ENCODE results near the gene MRM2.

DNA sequence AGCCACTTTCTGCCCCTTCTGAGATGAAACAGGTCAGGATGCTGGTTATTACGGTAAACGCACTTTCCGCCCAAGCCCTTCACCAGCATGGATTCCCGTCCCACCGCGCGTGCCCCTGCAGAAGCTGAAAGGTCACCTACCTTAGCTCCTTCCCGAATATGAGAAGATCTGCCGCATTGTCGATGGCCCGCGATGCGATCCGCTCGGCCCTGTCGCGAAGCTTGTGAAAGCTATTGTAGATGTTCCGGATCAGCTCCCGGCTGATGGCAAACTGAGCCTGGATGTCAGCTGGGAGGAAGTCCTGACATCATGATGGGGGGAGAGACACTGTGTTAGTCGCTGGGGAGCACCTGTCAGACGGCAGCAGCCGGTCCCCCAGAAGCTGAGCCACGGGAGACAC is 22.2 kb upstream of the MRM2 start:
- TF ChIP-seq, protein P1, sequence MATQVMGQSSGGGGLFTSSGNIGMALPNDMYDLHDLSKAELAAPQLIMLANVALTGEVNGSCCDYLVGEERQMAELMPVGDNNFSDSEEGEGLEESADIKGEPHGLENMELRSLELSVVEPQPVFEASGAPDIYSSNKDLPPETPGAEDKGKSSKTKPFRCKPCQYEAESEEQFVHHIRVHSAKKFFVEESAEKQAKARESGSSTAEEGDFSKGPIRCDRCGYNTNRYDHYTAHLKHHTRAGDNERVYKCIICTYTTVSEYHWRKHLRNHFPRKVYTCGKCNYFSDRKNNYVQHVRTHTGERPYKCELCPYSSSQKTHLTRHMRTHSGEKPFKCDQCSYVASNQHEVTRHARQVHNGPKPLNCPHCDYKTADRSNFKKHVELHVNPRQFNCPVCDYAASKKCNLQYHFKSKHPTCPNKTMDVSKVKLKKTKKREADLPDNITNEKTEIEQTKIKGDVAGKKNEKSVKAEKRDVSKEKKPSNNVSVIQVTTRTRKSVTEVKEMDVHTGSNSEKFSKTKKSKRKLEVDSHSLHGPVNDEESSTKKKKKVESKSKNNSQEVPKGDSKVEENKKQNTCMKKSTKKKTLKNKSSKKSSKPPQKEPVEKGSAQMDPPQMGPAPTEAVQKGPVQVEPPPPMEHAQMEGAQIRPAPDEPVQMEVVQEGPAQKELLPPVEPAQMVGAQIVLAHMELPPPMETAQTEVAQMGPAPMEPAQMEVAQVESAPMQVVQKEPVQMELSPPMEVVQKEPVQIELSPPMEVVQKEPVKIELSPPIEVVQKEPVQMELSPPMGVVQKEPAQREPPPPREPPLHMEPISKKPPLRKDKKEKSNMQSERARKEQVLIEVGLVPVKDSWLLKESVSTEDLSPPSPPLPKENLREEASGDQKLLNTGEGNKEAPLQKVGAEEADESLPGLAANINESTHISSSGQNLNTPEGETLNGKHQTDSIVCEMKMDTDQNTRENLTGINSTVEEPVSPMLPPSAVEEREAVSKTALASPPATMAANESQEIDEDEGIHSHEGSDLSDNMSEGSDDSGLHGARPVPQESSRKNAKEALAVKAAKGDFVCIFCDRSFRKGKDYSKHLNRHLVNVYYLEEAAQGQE (IDR thresholded peaks at IDR 0.05; ENCODE audit: insufficient read depth in 1 of 2, low read depth in 2 of 2, low read length in 2 of 2), result no peak
- TF ChIP-seq POLR2AphosphoS5 (IDR thresholded peaks at IDR 0.05; ENCODE audit: low read depth, low read length) (no peak), TAF1 (IDR thresholded peaks at IDR 0.05; ENCODE audit: borderline replicate concordance, insufficient read depth, low read length) (no peak)

Data from PFSK-1 (cell line).